GM12878 (cell line): ENCODE measurements around the gene WDR76. TPM values are rescaled to one million over a fixed set of nuclear protein-coding genes. Genes with fewer than 3 reads are reported as not detected.

Source experiments
- ATAC-seq: fragments of 200-7000 bp; cut with Tn5 transposase; 3 replicates; pipeline ENCODE4 v1.9.1; 2020; ENCODE audit warnings: mild to moderate bottlenecking, moderate library complexity
- BruUV-seq: library from RNA; stranded (reverse); fragments of 400-500 nt; replicated peaks from 2 replicates; lab custom pipeline; 2021; lab: Mats Ljungman, UMichigan
- CTCF ChIA-PET: fragments of 300-600 bp; sonication (Branson Sonifier 250); formaldehyde crosslinking; extraction: SDS; loops from one replicate; lab custom pipeline; 2021; ENCODE audit warnings: inconsistent platforms; lab: Yijun Ruan, JAX
- POLR2A ChIA-PET: fragments of 350-600 bp; formaldehyde crosslinking; extraction: SDS; loops from one replicate; lab custom pipeline; 2021; ENCODE audit warnings: inconsistent platforms; lab: Charles Lee
- RAD21 ChIA-PET: fragments of 300-600 bp; sonication (Branson Sonifier 250); formaldehyde crosslinking; loops from one replicate; lab custom pipeline; 2023; ENCODE audit warnings: antibody characterized with exemption; ENCODE audit not compliant: unreplicated experiment; lab: Charles Lee
- SMC1A ChIA-PET: fragments of 300-600 bp; sonication (Branson Sonifier 250); formaldehyde crosslinking; loops from one replicate; lab custom pipeline; 2023; ENCODE audit not compliant: unreplicated experiment, uncharacterized antibody; lab: Charles Lee
- DNase-seq: peaks from one replicate; pipeline ENCODE4 v3.0.0-alpha.2; 2011; ENCODE audit warnings: low read depth, low spot score
- FAIRE-seq: peaks from 3 replicates; lab custom pipeline; 2011; peaks lifted over from hg19 to GRCh38; lab: Jason Lieb, UNC
- H2AFZ ChIP-seq: 2 replicates; pipeline ENCODE4 v1.6.0; 2011; ENCODE audit warnings: low read depth, low read length, control low read depth; ENCODE audit not compliant: control insufficient read depth
- H3K27ac ChIP-seq: 2 replicates; pipeline ENCODE4 v1.5.1; 2011; ENCODE audit warnings: control low read depth; ENCODE audit not compliant: control insufficient read depth, insufficient read depth
- H3K27me3 ChIP-seq, 2 experiments: replicated peaks in 1 of 2; 2 replicates each; pipeline versions ENCODE4 v1.6.0 to v1.6.1; 2011; ENCODE audit warnings: low read length in 1 of 2; ENCODE audit not compliant: control insufficient read depth in 2 of 2, insufficient read depth in 2 of 2
- H3K36me3 ChIP-seq, 2 experiments: 2 replicates each; pipeline ENCODE4 v1.5.1; 2011; ENCODE audit warnings: low read length in 1 of 2; ENCODE audit not compliant: control insufficient read depth in 2 of 2, insufficient read depth in 2 of 2
- H3K4me1 ChIP-seq: 2 replicates; pipeline ENCODE4 v1.6.1; 2011; ENCODE audit warnings: mild to moderate bottlenecking, low read length, moderate library complexity, mixed read lengths; ENCODE audit not compliant: control insufficient read depth, insufficient read depth
- H3K4me2 ChIP-seq: 2 replicates; pipeline ENCODE4 v1.6.0; 2011; ENCODE audit warnings: control low read depth; ENCODE audit not compliant: control insufficient read depth, insufficient read depth
- H3K4me3 ChIP-seq: fragments of 200-600 bp; sonication (generic); 2 replicates; pipeline ENCODE4 v1.5.1; 2016
- H3K79me2 ChIP-seq: 2 replicates; pipeline ENCODE4 v1.6.0; 2011; ENCODE audit warnings: low read length; ENCODE audit not compliant: control insufficient read depth, insufficient read depth
- H3K9ac ChIP-seq: 2 replicates; pipeline ENCODE4 v1.8.0; 2011; ENCODE audit warnings: low read length, control low read depth, mixed read lengths; ENCODE audit not compliant: control insufficient read depth, insufficient read depth
- H3K9me3 ChIP-seq: replicated peaks from 3 replicates; pipeline ENCODE4 v1.5.1; 2011; ENCODE audit warnings: mild to moderate bottlenecking, low read length; ENCODE audit not compliant: control insufficient read depth, insufficient read depth
- H4K20me1 ChIP-seq: 2 replicates; pipeline ENCODE4 v1.6.0; 2011; ENCODE audit not compliant: control insufficient read depth, insufficient read depth
- CEBPB ChIP-seq, 2 experiments: fragments of 150-350 bp in 1 of 2; IDR thresholded peaks; 2 replicates each; pipeline ENCODE4 v1.6.1; 2012 to 2014; ENCODE audit warnings: low read depth in 2 of 2, low read length in 2 of 2, borderline replicate concordance in 1 of 2, inconsistent platforms in 1 of 2
- EGR1 ChIP-seq, 2 experiments: IDR thresholded peaks; 1 replicate in 1 of 2; 2 replicates in 1 of 2; pipeline ENCODE4 v1.6.1; 2011 to 2012; ENCODE audit warnings: low read depth in 2 of 2, low read length in 2 of 2, borderline replicate concordance in 1 of 2, mild to moderate bottlenecking in 1 of 2, moderate library complexity in 1 of 2
- ETV6 ChIP-seq, 2 experiments: fragments of 450-650 bp in 1 of 2; IDR thresholded peaks in 1 of 2; conservative IDR thresholded peaks in 1 of 2; 2 replicates each; pipeline ENCODE4 v1.6.1; 2014; ENCODE audit warnings: antibody characterized with exemption in 1 of 2, borderline replicate concordance in 1 of 2, low read depth in 1 of 2, mild to moderate bottlenecking in 1 of 2, moderate library complexity in 1 of 2
- HDAC2 ChIP-seq: fragments of 200-600 bp; sonication (generic); IDR thresholded peaks from 2 replicates; pipeline ENCODE4 v1.6.1; 2017
- IRF4 ChIP-seq: IDR thresholded peaks from 2 replicates; pipeline ENCODE4 v1.6.1; 2011; ENCODE audit warnings: low read depth, low read length
- JUNB ChIP-seq: IDR thresholded peaks from 2 replicates; pipeline ENCODE4 v1.6.1; 2016; ENCODE audit warnings: antibody characterized with exemption, mild to moderate bottlenecking
- KDM1A ChIP-seq: fragments of 200-600 bp; sonication (generic); IDR thresholded peaks from 2 replicates; pipeline ENCODE4 v1.6.1; 2016; ENCODE audit warnings: borderline replicate concordance
- MTA2 ChIP-seq: fragments of 450-650 bp; IDR thresholded peaks from 2 replicates; pipeline ENCODE4 v1.6.1; 2016; ENCODE audit warnings: low read depth, mild to moderate bottlenecking, moderate library complexity
- MYB ChIP-seq: fragments of 150-350 bp; IDR thresholded peaks from 2 replicates; pipeline ENCODE4 v1.6.1; 2014; ENCODE audit warnings: mild to moderate bottlenecking, low read depth, low read length, borderline replicate concordance
- SMC3 ChIP-seq: IDR thresholded peaks from 2 replicates; pipeline ENCODE4 v1.6.1; 2011; ENCODE audit warnings: low read length, improper control_type of control experiment, borderline replicate concordance
- TAF1 ChIP-seq: IDR thresholded peaks from 2 replicates; pipeline ENCODE4 v1.6.1; 2011; ENCODE audit warnings: mild to moderate bottlenecking, low read depth, low read length, borderline replicate concordance
- ZNF207 ChIP-seq: fragments of 450-650 bp; IDR thresholded peaks from 2 replicates; pipeline ENCODE4 v1.6.1; 2014; ENCODE audit warnings: antibody characterized with exemption, mild to moderate bottlenecking, borderline replicate concordance
- ZZZ3 ChIP-seq: IDR thresholded peaks from 2 replicates; pipeline ENCODE4 v1.6.1; 2011; ENCODE audit warnings: low read depth; ENCODE audit not compliant: control insufficient read depth, insufficient read length
- WGBS: methylation state at CpG from one replicate; pipeline ENCODE4 v1.1.6; 2016; ENCODE audit warnings: low lambda C conversion rate; ENCODE audit not compliant: insufficient replicate concordance, insufficient coverage; ENCODE audit errors: missing lambda C conversion rate; 5-methylcytosine and 5-hydroxymethylcytosine counted together
- in situ Hi-C: fragments of 300-500 bp; cut with MboI; formaldehyde crosslinking; loops from 9 replicates; pipeline ENCODE4 v1.14.3; 2018; ENCODE audit warnings: mixed read lengths
- intact Hi-C: fragments of 100-400 bp; cut with micrococcal nuclease; formaldehyde crosslinking; loops from one replicate; pipeline ENCODE4 v1.14.2; 2022; ENCODE audit not compliant: unreplicated experiment
- polyA plus RNA-seq, 11 experiments: library from polyadenylated mRNA; depleted of rRNA in 4 of 11; unstranded in 6 of 11; stranded (reverse) in 5 of 11; fragments of >200 nt; fragmentation: Nextera tagmentation in 4 of 11; fragmentation: Illumina TruSeq in 1 of 11; extraction: Ambion mirVana in 4 of 11; extraction: Trizol in 1 of 11; gene quantifications; 1 replicate in 1 of 11; 2 replicates in 10 of 11; pipeline versions ENCODE4 v1.2.1 to v1.2.3, GENCODE V29; 2011 to 2016; ENCODE audit warnings: inconsistent platforms in 2 of 11, missing spikeins in 2 of 11, low read depth in 1 of 11
- total RNA-seq, 4 experiments: library from RNA; depleted of rRNA in 3 of 4; stranded (reverse); fragments of >200 nt in 3 of 4; fragmentation: Illumina TruSeq in 1 of 4; extraction: Trizol in 1 of 4; gene quantifications; 2 replicates each; pipeline versions ENCODE4 v1.2.1 to v1.2.3, GENCODE V29; 2013 to 2021
- TF ChIP-seq, protein P1 (sequence below): fragments of 450-650 bp; IDR thresholded peaks from 2 replicates; pipeline ENCODE4 v1.6.1; 2014; ENCODE audit warnings: mild to moderate bottlenecking
- TF ChIP-seq, protein P2 (sequence below): fragments of 450-650 bp; conservative IDR thresholded peaks from 2 replicates; pipeline ENCODE4 v1.6.1; 2017; ENCODE audit warnings: mild to moderate bottlenecking, moderate library complexity

WDR76 gene
- total and polyA plus RNA-seq, 10 of the 15 experiments (the other 5 are each of a cell fraction or from before 2014, with no cell fraction given), result 8.0 to 59.7 (median 34.5) TPM

DNA sequence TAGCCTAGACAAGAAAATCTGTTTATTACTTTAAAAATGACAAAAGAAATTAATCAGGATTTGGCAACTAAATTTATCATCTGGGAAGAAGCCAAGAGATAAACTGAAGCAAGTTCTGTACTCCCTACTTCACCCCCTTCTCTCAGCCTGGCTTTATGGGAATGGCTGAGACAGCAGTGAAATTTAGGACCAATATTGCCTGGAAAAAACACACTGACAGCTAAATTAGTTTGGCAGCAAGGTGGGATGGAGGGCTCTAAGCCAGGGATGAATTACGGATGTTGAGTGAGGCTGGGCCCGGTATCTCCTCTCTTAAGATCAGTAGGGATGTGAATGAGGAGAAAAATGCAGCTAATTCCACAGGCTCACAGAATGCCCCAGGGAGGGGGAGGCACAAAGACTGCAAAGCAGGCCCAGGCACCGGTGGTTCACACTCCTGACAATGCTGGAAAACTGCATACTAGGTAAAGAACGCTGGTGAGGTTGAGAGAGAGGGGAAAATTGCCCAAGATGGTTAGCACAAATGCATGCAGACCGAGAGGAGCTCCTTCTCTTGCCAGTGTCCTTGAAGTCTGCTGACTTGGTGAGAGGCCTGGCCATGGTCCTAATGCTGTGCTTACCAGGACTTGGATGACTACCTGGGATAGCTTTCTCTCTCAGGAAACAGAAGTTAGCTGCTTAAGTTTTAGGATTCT, 89.0 kb downstream of the WDR76 start:
- Histone ChIP-seq H3K27me3 (no peaks in the 10 kb centered on the region), H3K4me3 (no peak overlapping the region), H3K9me3 (no peaks in the 10 kb centered on the region), H4K20me1 (no peaks in the 10 kb centered on the region), H3K27ac (no peak overlapping the region), H3K79me2 (no peaks in the 10 kb centered on the region), H2AFZ (no peak overlapping the region), H3K4me2 (no peak overlapping the region), H3K36me3 (no peaks in the 10 kb centered on the region), H3K9ac (no peak overlapping the region), H3K4me1 (no peaks in the 10 kb centered on the region)
- FAIRE-seq, result no peak
- WGBS, result 34% methylated on average over 5 of the region's 5 CpGs
- POLR2A ChIA-PET, result interaction anchor here (0.5 kb wide), 1 partner anchor 9 kb away, joined by 3 read pairs; no protein-coding TSS in a partner anchor
- RAD21 ChIA-PET, result no interaction called here
- TF ChIP-seq MYB (no peak), CEBPB (IDR thresholded peaks at IDR 0.05; ENCODE audit: borderline replicate concordance in 1 of 2, low read depth in 2 of 2, low read length in 2 of 2) (no peak), MTA2 (no peak), ETV6 (conservative IDR thresholded peaks at IDR 0.05 in 1 of 2, IDR thresholded peaks at IDR 0.05 in 1 of 2; ENCODE audit: borderline replicate concordance in 1 of 2, low read depth in 1 of 2) (no peak), KDM1A (no peak), SMC3 (no peak), ZZZ3 (no peak), IRF4 (no peak), HDAC2 (no peak), EGR1 (IDR thresholded peaks at IDR 0.05; ENCODE audit: borderline replicate concordance in 1 of 2, low read depth in 2 of 2, low read length in 2 of 2) (no peak), JUNB (no peak), ZNF207 (no peak), TAF1 (no peak)
- TF ChIP-seq, protein P1, sequence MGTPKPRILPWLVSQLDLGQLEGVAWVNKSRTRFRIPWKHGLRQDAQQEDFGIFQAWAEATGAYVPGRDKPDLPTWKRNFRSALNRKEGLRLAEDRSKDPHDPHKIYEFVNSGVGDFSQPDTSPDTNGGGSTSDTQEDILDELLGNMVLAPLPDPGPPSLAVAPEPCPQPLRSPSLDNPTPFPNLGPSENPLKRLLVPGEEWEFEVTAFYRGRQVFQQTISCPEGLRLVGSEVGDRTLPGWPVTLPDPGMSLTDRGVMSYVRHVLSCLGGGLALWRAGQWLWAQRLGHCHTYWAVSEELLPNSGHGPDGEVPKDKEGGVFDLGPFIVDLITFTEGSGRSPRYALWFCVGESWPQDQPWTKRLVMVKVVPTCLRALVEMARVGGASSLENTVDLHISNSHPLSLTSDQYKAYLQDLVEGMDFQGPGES, result no peak
- TF ChIP-seq, protein P2, sequence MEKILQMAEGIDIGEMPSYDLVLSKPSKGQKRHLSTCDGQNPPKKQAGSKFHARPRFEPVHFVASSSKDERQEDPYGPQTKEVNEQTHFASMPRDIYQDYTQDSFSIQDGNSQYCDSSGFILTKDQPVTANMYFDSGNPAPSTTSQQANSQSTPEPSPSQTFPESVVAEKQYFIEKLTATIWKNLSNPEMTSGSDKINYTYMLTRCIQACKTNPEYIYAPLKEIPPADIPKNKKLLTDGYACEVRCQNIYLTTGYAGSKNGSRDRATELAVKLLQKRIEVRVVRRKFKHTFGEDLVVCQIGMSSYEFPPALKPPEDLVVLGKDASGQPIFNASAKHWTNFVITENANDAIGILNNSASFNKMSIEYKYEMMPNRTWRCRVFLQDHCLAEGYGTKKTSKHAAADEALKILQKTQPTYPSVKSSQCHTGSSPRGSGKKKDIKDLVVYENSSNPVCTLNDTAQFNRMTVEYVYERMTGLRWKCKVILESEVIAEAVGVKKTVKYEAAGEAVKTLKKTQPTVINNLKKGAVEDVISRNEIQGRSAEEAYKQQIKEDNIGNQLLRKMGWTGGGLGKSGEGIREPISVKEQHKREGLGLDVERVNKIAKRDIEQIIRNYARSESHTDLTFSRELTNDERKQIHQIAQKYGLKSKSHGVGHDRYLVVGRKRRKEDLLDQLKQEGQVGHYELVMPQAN, result no peak
- no peak for DNase-seq
- in situ Hi-C loops, result no loop called here
- intact Hi-C loops, result no loop called here
- CTCF ChIA-PET, result interaction anchor here (0.7 to 1.5 kb wide), 4 partner anchors 12 to 150 kb away, joined by 3 to 7 read pairs (median 3); no protein-coding TSS in a partner anchor
- ATAC-seq, result no peak
- no TSS peak for BruUV-seq
- SMC1A ChIA-PET, result interaction anchor here (1.0 to 1.4 kb wide), 2 partner anchors 43 to 108 kb away, joined by 3 to 4 read pairs; no protein-coding TSS in a partner anchor
